H9 (cell line): Measurements from ENCODE around the gene IREB2. TPM values are rescaled to one million over a fixed set of nuclear protein-coding genes. Genes with fewer than 3 reads are reported as not detected.

Experiments used
- DNase-seq: peaks from one replicate; pipeline ENCODE4 v3.0.0-alpha.2; 2017
- H2AFZ ChIP-seq: one replicate; pipeline ENCODE4 v1.6.1; 2013; ENCODE audit warnings: mild to moderate bottlenecking, low read length, control low read depth, moderate library complexity
- H2AK5ac ChIP-seq: 2 replicates; pipeline ENCODE4 v1.6.1; 2013; ENCODE audit warnings: low read length, control low read depth, mixed read lengths; ENCODE audit not compliant: insufficient read length
- H2BK120ac ChIP-seq: one replicate; pipeline ENCODE4 v1.6.1; 2013; ENCODE audit warnings: low read depth, mild to moderate bottlenecking, low read length, control low read depth, inconsistent platforms; ENCODE audit not compliant: poor library complexity, severe bottlenecking
- H2BK12ac ChIP-seq: 2 replicates; pipeline ENCODE4 v1.6.1; 2013; ENCODE audit warnings: low read length, control low read depth, mixed read lengths, low read depth; ENCODE audit not compliant: insufficient read length
- H2BK15ac ChIP-seq: 2 replicates; pipeline ENCODE4 v1.6.1; 2013; ENCODE audit warnings: low read depth, low read length, control low read depth
- H2BK20ac ChIP-seq: one replicate; pipeline ENCODE4 v1.6.1; 2013; ENCODE audit warnings: low read depth, mild to moderate bottlenecking, low read length, control low read depth, inconsistent platforms; ENCODE audit not compliant: poor library complexity, severe bottlenecking
- H2BK5ac ChIP-seq: 2 replicates; pipeline ENCODE4 v1.6.1; 2013; ENCODE audit warnings: low read length, control low read depth, mixed read lengths; ENCODE audit not compliant: insufficient read length
- H3K14ac ChIP-seq: 2 replicates; pipeline ENCODE4 v1.6.1; 2013; ENCODE audit warnings: low read length, control low read depth; ENCODE audit not compliant: insufficient read depth
- H3K18ac ChIP-seq: 2 replicates; pipeline ENCODE4 v1.6.1; 2013; ENCODE audit warnings: low read depth, mild to moderate bottlenecking, mixed read lengths, low read length, control low read depth; ENCODE audit not compliant: insufficient read length
- H3K23ac ChIP-seq: 2 replicates; pipeline ENCODE4 v1.6.1; 2013; ENCODE audit warnings: low read length, control low read depth, mixed read lengths, low read depth; ENCODE audit not compliant: insufficient read length
- H3K23me2 ChIP-seq: 2 replicates; pipeline ENCODE4 v1.6.1; 2013; ENCODE audit warnings: low read depth, mild to moderate bottlenecking, mixed read lengths, low read length, control low read depth; ENCODE audit not compliant: insufficient read length, poor library complexity, severe bottlenecking
- H3K27ac ChIP-seq: 2 replicates; pipeline ENCODE4 v1.5.1; 2013; ENCODE audit warnings: low read length, control low read depth, mixed read lengths, low read depth; ENCODE audit not compliant: insufficient read length
- H3K27me3 ChIP-seq: 2 replicates; pipeline ENCODE4 v1.6.1; 2013; ENCODE audit warnings: low read length, control low read depth, inconsistent platforms; ENCODE audit not compliant: insufficient read depth
- H3K4ac ChIP-seq: 2 replicates; pipeline ENCODE4 v1.6.1; 2013; ENCODE audit warnings: low read depth, mild to moderate bottlenecking, control low read depth, inconsistent platforms, low read length, moderate library complexity
- H3K4me1 ChIP-seq: 2 replicates; pipeline ENCODE4 v1.6.1; 2013; ENCODE audit warnings: low read length, control low read depth, inconsistent platforms; ENCODE audit not compliant: insufficient read depth
- H3K4me2 ChIP-seq: 2 replicates; pipeline ENCODE4 v1.6.1; 2013; ENCODE audit warnings: low read length, control low read depth, mixed read lengths; ENCODE audit not compliant: insufficient read length, insufficient read depth
- H3K56ac ChIP-seq: 2 replicates; pipeline ENCODE4 v1.6.1; 2013; ENCODE audit warnings: low read depth, mild to moderate bottlenecking, mixed read lengths, low read length, control low read depth; ENCODE audit not compliant: insufficient read length
- H3K79me1 ChIP-seq: 2 replicates; pipeline ENCODE4 v1.6.1; 2013; ENCODE audit warnings: low read depth, mild to moderate bottlenecking, moderate library complexity, low read length, control low read depth, inconsistent platforms; ENCODE audit not compliant: insufficient read depth, poor library complexity, severe bottlenecking
- H3K79me2 ChIP-seq: 2 replicates; pipeline ENCODE4 v1.6.1; 2013; ENCODE audit warnings: low read length, control low read depth, inconsistent platforms; ENCODE audit not compliant: insufficient read depth
- H3K9ac ChIP-seq: 2 replicates; pipeline ENCODE4 v1.6.1; 2013; ENCODE audit warnings: low read length, control low read depth, mixed read lengths; ENCODE audit not compliant: insufficient read length; ENCODE audit errors: extremely low read depth
- H3K9me3 ChIP-seq: one replicate; pipeline ENCODE4 v1.6.1; 2013; ENCODE audit warnings: low read depth, low read length, inconsistent platforms; ENCODE audit not compliant: control insufficient read depth
- H3T11ph ChIP-seq: one replicate; pipeline ENCODE4 v1.6.1; 2013; ENCODE audit warnings: mild to moderate bottlenecking, low read length, control low read depth, inconsistent platforms
- H4K20me1 ChIP-seq: one replicate; pipeline ENCODE4 v1.6.1; 2013; ENCODE audit not compliant: control insufficient read depth, insufficient read length, insufficient read depth
- H4K5ac ChIP-seq: 2 replicates; pipeline ENCODE4 v1.6.1; 2013; ENCODE audit warnings: low read depth, mild to moderate bottlenecking, mixed read lengths, low read length, control low read depth; ENCODE audit not compliant: insufficient read length
- H4K8ac ChIP-seq: replicated peaks from 2 replicates; pipeline ENCODE4 v1.6.1; 2013; ENCODE audit warnings: low read length, control low read depth, mixed read lengths, low read depth; ENCODE audit not compliant: insufficient read length
- H4K91ac ChIP-seq: 2 replicates; pipeline ENCODE4 v1.6.1; 2013; ENCODE audit warnings: low read depth, mild to moderate bottlenecking, moderate library complexity, mixed read lengths, low read length, control low read depth; ENCODE audit not compliant: insufficient read length
- H3K27ac Mint-ChIP-seq, 3 experiments: 2 replicates in 2 of 3; 3 replicates in 1 of 3; pipeline ENCODE4 v1.8.0; 2020 to 2021; ENCODE audit warnings: mixed read lengths in 3 of 3, mild to moderate bottlenecking in 1 of 3, moderate library complexity in 1 of 3
- H3K27me3 Mint-ChIP-seq: 2 replicates; pipeline ENCODE4 v1.8.0; 2021; ENCODE audit warnings: low read depth, mild to moderate bottlenecking, moderate library complexity, mixed read lengths
- H3K36me3 Mint-ChIP-seq, 3 experiments: 2 replicates in 2 of 3; 3 replicates in 1 of 3; pipeline ENCODE4 v1.8.0; 2020 to 2021; ENCODE audit warnings: low read depth in 3 of 3, mixed read lengths in 3 of 3; ENCODE audit not compliant: insufficient read depth in 1 of 3
- H3K4me1 Mint-ChIP-seq, 2 experiments: 2 replicates each; pipeline ENCODE4 v1.8.0; 2020; ENCODE audit warnings: mixed read lengths in 2 of 2
- H3K4me3 Mint-ChIP-seq, 2 experiments: 2 replicates in 1 of 2; 3 replicates in 1 of 2; pipeline ENCODE4 v1.8.0; 2020 to 2021; ENCODE audit warnings: mild to moderate bottlenecking in 2 of 2, mixed read lengths in 2 of 2, moderate library complexity in 1 of 2
- H3K9me3 Mint-ChIP-seq, 2 experiments: 2 replicates in 1 of 2; 3 replicates in 1 of 2; pipeline ENCODE4 v1.8.0; 2020; ENCODE audit warnings: mild to moderate bottlenecking in 2 of 2, mixed read lengths in 2 of 2, moderate library complexity in 1 of 2
- WGBS: extraction: QIAGEN DNeasy Blood & Tissue Kit; methylation state at CpG from one replicate; pipeline ENCODE4 v1.1.7; 2013; ENCODE audit warnings: missing lambda C conversion rate, low lambda C conversion rate, mixed read lengths; ENCODE audit not compliant: insufficient read length; ENCODE audit errors: extremely low coverage; 5-methylcytosine and 5-hydroxymethylcytosine counted together
- total RNA-seq: library from RNA; stranded (reverse); gene quantifications from 2 replicates; pipeline ENCODE4 v1.2.1, GENCODE V29; 2021
- TF ChIP-seq, protein P1 (sequence below): fragments of 200-600 bp; sonication (generic); conservative IDR thresholded peaks from 3 replicates; pipeline ENCODE4 v1.8.0; 2021; ENCODE audit warnings: antibody characterized with exemption, mild to moderate bottlenecking

The IREB2 gene
- total RNA-seq, 1 experiment from 2014 or later, result 87.6 TPM

DNA sequence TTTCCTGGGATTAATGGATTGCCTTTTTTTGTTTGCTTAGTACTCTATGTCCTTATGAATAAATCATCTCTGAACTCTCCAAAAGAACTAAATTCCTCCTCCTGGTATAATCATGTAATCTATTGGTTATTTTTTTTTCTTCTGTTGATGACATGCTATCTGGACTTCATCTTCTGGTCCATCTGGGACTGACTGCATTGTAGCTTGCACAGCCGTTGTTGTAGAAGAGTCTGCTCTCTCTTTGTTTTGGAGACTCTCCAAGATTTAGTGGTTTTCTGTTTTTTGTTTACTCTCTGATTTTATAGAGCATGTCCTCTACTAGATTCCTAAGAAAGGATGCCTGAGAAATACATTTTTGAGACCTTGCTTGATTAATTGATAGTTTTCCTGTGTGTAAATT, 19.1 kb downstream of the IREB2 start:
- H3K27me3 Mint-ChIP-seq, result no peaks in the 10 kb centered on the region
- no peak overlapping the region for H2AFZ ChIP-seq
- H2BK120ac ChIP-seq, result no peak overlapping the region
- H3K27ac Mint-ChIP-seq, result peak overlapping the region in 1 of 3 experiments; percentile 49; a peak in 3 of 7 replicates
- no peak overlapping the region for H3T11ph ChIP-seq
- H2BK5ac ChIP-seq, result no peak overlapping the region
- H2BK12ac ChIP-seq, result no peak overlapping the region
- peaks cover 10% of the 10 kb centered on the region; the same call in 1 of the 2 replicates for H3K4me1 ChIP-seq
- no peak overlapping the region for H3K14ac ChIP-seq
- H3K9me3 ChIP-seq, result no peaks in the 10 kb centered on the region
- H2AK5ac ChIP-seq, result no peak overlapping the region
- DNase-seq, result no peak
- no peak overlapping the region for H3K56ac ChIP-seq
- no peaks in the 10 kb centered on the region for H3K9me3 Mint-ChIP-seq
- no peak overlapping the region for H3K4me2 ChIP-seq
- no peak overlapping the region for H3K18ac ChIP-seq
- H3K79me2 ChIP-seq, result peaks cover 35% of the 10 kb centered on the region; the same call in 1 of the 2 replicates
- TF ChIP-seq, protein P1, sequence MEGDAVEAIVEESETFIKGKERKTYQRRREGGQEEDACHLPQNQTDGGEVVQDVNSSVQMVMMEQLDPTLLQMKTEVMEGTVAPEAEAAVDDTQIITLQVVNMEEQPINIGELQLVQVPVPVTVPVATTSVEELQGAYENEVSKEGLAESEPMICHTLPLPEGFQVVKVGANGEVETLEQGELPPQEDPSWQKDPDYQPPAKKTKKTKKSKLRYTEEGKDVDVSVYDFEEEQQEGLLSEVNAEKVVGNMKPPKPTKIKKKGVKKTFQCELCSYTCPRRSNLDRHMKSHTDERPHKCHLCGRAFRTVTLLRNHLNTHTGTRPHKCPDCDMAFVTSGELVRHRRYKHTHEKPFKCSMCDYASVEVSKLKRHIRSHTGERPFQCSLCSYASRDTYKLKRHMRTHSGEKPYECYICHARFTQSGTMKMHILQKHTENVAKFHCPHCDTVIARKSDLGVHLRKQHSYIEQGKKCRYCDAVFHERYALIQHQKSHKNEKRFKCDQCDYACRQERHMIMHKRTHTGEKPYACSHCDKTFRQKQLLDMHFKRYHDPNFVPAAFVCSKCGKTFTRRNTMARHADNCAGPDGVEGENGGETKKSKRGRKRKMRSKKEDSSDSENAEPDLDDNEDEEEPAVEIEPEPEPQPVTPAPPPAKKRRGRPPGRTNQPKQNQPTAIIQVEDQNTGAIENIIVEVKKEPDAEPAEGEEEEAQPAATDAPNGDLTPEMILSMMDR, result no peak
- H3K36me3 Mint-ChIP-seq, result no peaks in the 10 kb centered on the region; a peak in 1 of 7 replicates
- no peak overlapping the region for H2BK15ac ChIP-seq
- no peak overlapping the region for H4K91ac ChIP-seq
- no peak overlapping the region for H3K4me3 Mint-ChIP-seq
- H3K23ac ChIP-seq, result no peak overlapping the region
- no peak overlapping the region for H3K9ac ChIP-seq
- H3K27me3 ChIP-seq, result no peaks in the 10 kb centered on the region
- H3K27ac ChIP-seq, result no peak overlapping the region
- no peak overlapping the region for H2BK20ac ChIP-seq
- H4K5ac ChIP-seq, result no peak overlapping the region
- no peaks in the 10 kb centered on the region for H4K20me1 ChIP-seq
- H3K23me2 ChIP-seq, result no peaks in the 10 kb centered on the region
- H3K79me1 ChIP-seq, result peaks cover 11% of the 10 kb centered on the region
- peaks cover 31 to 44% of the 10 kb centered on the region in 2 experiments for H3K4me1 Mint-ChIP-seq
- H4K8ac ChIP-seq, result no peak overlapping the region
- H3K4ac ChIP-seq, result no peak overlapping the region
- WGBS, result no CpG with 5 or more reads among the region's 1 CpG
